BE2C (cell line): Measurements from ENCODE around the gene TTC34.

Experiments used
- DNase-seq: peaks from one replicate; pipeline ENCODE4 v3.0.0-alpha.2; 2020
- H3K27me3 ChIP-seq: fragments of 250-450 bp; sonication (Bioruptor Pico); 2 replicates; pipeline ENCODE4 v1.5.1; 2020; ENCODE audit warnings: mild to moderate bottlenecking
- H3K36me3 ChIP-seq: fragments of 250-450 bp; sonication (Bioruptor Pico); 2 replicates; pipeline ENCODE4 v1.5.1; 2020; ENCODE audit warnings: mild to moderate bottlenecking
- H3K4me1 ChIP-seq: fragments of 250-450 bp; sonication (Bioruptor Pico); 2 replicates; pipeline ENCODE4 v1.5.1; 2020
- H3K4me3 ChIP-seq: 2 replicates; pipeline ENCODE4 v1.5.1; 2011; ENCODE audit warnings: low read depth, low read length
- H3K9me3 ChIP-seq: fragments of 250-450 bp; sonication (Bioruptor Pico); 2 replicates; pipeline ENCODE4 v1.5.1; 2020
- CTCF ChIP-seq: IDR thresholded peaks from 2 replicates; pipeline ENCODE4 v1.5.1; 2012; ENCODE audit warnings: mild to moderate bottlenecking, low read depth, low read length

TTC34 gene

GRCh38 chr1:2632561-2633361 lies 168.7 kb downstream of the TTC34 start, which contains the start of gene MMEL1:
Gene MMEL1 (minus strand): TSS chr1:2633016. CDS start chr1:2629484, 3,532 bp downstream.
- no peak for TF ChIP-seq CTCF
- H3K4me3 ChIP-seq = no peak within 1 kb of the TSS
- no peaks in the 10 kb centered on the region for H3K4me1 ChIP-seq
- no peaks in the 10 kb centered on the region for H3K36me3 ChIP-seq
- peaks cover 13% of the 10 kb centered on the region for H3K27me3 ChIP-seq
- no peaks in the 10 kb centered on the region for H3K9me3 ChIP-seq
- no peak for DNase-seq

GRCh38 chr1:2632051-2632430 lies 169.5 kb downstream of the TTC34 start:
- H3K27me3 ChIP-seq = peaks cover 14% of the 10 kb centered on the region
- H3K4me3 ChIP-seq = no peak overlapping the region
- no peak for TF ChIP-seq CTCF
- no peaks in the 10 kb centered on the region for H3K36me3 ChIP-seq
- no peaks in the 10 kb centered on the region for H3K4me1 ChIP-seq
- no peak for DNase-seq
- H3K9me3 ChIP-seq = no peaks in the 10 kb centered on the region

- no peak for DNase-seq
- Histone ChIP-seq H3K36me3 (no peaks in the 10 kb centered on the region), H3K27me3 (peaks cover 14% of the 10 kb centered on the region), H3K9me3 (no peaks in the 10 kb centered on the region), H3K4me1 (no peaks in the 10 kb centered on the region), H3K4me3 (no peak overlapping the region)
- TF ChIP-seq CTCF = no peak
These were observed 170.1 kb downstream of the TTC34 start for GRCh38 chr1:2631136-2632050.

GRCh38 chr1:2630498-2631135 lies 170.9 kb downstream of the TTC34 start:
- H3K4me3 ChIP-seq = no peak overlapping the region
- no peaks in the 10 kb centered on the region for H3K9me3 ChIP-seq
- no peaks in the 10 kb centered on the region for H3K4me1 ChIP-seq
- H3K27me3 ChIP-seq = peaks cover 14% of the 10 kb centered on the region
- no peak for DNase-seq
- no peaks in the 10 kb centered on the region for H3K36me3 ChIP-seq
- no peak for TF ChIP-seq CTCF

- no peak for DNase-seq
- Histone ChIP-seq H3K4me1 (no peaks in the 10 kb centered on the region), H3K27me3 (peaks cover 14% of the 10 kb centered on the region), H3K9me3 (no peaks in the 10 kb centered on the region), H3K4me3 (no peak overlapping the region), H3K36me3 (no peaks in the 10 kb centered on the region)
- no peak for TF ChIP-seq CTCF
These were observed 171.6 kb downstream of the TTC34 start for GRCh38 chr1:2629627-2630497.
